Limb (tissue), 2 donors: ENCODE data around the gene RBM18.

ENCODE experiments used
- DNase-seq, 2 donors: peaks; one replicate each; pipeline ENCODE4 v3.0.0-alpha.2; 2016; ENCODE audit errors: extremely low spot score in 2 of 2

RBM18 gene, protein sequence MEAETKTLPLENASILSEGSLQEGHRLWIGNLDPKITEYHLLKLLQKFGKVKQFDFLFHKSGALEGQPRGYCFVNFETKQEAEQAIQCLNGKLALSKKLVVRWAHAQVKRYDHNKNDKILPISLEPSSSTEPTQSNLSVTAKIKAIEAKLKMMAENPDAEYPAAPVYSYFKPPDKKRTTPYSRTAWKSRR

GRCh38 chr9:122264360-122265148 lies at the start of gene RBM18, which contains the start of gene MRRF:
Gene RBM18, minus strand, starts transcription at chr9:122264840. Its CDS starts 3,348 bp downstream, at chr9:122261492.
Gene MRRF, plus strand, starts transcription at chr9:122264882. Its CDS starts 6,010 bp downstream, at chr9:122270892.
- peak; percentile 92 to 96 for DNase-seq

- no peak for DNase-seq
These were observed 49.5 kb upstream of the RBM18 start for GRCh38 chr9:122314165-122314564.

GRCh38 chr9:122309861-122310260 lies 45.2 kb upstream of the RBM18 start:
- no peak for DNase-seq

DNA sequence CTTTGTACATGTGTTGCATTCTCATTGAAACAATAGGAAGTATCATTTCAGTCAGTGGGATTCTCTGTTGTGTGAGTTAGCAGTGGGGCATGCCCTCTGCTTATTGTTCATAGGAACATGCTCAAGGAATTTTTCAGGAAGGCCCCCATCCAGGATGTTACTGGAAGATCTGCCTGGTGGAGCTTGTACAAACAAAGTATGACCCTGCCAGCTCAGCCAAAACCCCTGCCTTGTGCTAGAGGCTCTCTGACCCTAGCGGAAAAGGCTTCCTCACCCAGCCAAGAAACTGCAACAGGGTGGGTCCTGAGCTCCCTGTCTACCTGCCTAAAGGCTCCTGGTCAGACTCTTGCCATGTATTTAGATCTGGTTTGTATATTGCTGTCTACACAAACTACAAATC lies 43.3 kb upstream of the RBM18 start:
- no peak for DNase-seq

DNA sequence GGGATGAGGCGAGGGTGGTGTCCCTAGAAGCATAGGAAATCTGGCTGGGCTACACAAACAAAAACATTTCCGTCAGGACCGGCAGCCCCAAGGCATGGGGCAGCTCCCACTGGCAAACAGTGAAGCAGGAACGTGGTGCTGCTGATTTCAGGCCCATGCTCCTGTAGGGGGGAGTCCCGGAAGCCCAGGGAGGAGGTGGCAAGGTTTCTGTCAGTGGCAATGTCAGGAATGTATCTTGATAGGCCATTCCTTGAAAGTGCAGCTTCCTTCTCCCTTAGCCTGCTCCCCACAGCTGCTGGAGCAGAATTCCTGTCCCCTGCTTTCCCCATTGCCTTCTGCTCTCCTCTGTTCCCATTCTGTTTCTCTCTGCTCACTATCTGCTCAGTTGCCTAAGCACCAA lies 42.4 kb upstream of the RBM18 start:
- no peak for DNase-seq

DNA sequence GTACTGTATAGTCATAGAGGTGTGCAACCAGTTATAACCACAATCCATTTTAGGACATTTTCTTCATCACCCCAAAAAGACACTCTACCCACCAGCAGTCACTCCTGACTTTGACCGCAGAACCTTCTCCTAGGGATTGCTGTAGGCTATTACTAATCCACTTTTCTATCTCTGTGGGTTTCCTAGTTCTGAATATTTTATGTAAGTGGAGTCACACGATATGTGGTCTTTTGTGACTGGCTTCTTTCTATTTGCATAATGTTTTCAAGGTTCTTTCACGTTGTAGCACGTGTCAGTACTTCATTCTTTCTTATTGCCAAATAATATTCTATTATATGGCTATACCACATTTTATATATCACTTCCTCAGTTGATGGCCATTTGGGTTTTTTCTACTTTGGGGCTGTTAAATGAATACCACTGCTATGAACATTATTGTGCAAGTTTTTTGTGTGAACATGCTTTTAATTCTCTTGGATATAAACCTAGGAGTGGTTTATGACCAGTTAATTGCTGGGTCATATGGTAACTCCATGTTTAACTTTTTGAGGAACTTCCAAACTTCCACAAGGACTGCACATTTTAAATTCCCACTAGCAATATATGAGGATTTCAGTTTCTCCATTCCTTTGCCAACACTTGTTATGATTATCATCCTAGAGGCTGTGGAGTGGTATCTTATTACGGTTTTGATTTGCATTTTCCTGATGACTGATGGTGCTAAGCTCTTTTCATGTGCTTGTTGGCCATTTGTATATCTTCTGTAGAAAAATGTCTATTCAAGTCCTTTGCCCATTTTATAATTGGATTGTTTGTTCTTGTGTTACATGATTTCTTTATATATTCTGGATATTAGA lies 37.8 kb upstream of the RBM18 start:
- no peak for DNase-seq

GRCh38 chr9:122297512-122297911 lies 32.9 kb upstream of the RBM18 start:
- no peak for DNase-seq

DNA sequence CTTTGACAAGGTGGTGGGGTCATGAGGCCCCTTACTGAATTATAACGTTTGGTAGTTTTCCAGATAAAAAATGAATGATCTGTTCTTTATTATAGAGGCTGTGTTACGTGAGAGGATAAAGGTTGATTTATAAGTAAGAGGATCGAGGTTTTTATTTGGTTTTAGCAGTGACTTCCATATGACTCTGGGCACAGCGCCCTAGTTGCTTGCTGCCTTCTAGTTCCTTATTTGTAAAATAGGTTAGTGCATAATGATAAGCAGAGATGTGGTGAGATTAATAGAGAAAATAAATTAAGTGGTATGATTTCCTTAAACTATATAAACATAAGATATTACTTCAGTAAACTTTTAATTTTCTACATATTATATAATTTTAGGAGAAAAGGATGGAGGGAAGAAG lies 29.9 kb upstream of the RBM18 start:
- DNase-seq = no peak

- DNase-seq = no peak
These were observed 26.8 kb upstream of the RBM18 start for GRCh38 chr9:122291458-122291857.

DNA sequence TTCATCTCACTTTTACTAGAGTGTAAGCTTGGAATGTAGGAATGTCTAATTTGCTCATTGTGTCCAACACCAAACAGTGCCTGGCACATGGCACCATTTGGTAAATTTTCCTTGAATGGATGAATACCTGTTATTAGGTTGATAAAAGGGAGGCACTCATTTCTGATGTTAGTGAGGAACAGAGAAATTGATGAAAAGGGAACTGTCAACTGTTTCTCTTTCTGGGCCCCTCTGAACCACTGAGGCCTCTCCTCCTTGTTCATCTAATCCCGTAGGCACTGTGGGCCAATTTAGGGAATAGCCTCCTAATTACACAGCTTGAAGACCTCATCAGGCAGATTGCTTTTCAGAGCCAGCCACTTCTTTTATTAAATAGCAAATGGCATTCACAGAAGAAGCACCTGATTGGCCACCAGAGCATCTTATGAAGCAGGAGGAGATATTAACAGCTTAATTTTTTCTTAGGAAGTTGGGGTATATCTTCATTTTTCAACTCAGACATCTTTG lies 22.6 kb upstream of the RBM18 start:
- DNase-seq = no peak

GRCh38 chr9:122286764-122287163 lies 22.1 kb upstream of the RBM18 start:
- DNase-seq = no peak

DNA sequence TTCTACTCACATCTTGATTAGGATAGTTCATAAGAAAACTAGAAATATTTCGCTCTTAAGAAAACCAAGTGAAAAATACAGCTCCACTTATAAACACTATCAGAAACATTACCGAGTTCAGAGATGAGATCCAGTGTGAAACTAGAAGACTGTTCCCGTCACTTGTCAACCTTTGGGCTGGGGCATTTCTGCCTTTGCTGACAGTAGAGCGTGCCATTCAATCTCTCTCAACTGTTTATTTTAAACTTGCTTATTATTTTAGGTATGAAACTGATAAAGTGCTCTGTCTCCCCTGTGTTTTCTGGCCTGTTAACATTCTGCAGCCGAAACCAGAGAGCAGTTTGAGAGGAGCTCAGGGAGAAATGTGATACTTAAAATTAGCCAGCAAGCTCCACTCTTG lies 16.7 kb upstream of the RBM18 start:
- DNase-seq = no peak

DNA sequence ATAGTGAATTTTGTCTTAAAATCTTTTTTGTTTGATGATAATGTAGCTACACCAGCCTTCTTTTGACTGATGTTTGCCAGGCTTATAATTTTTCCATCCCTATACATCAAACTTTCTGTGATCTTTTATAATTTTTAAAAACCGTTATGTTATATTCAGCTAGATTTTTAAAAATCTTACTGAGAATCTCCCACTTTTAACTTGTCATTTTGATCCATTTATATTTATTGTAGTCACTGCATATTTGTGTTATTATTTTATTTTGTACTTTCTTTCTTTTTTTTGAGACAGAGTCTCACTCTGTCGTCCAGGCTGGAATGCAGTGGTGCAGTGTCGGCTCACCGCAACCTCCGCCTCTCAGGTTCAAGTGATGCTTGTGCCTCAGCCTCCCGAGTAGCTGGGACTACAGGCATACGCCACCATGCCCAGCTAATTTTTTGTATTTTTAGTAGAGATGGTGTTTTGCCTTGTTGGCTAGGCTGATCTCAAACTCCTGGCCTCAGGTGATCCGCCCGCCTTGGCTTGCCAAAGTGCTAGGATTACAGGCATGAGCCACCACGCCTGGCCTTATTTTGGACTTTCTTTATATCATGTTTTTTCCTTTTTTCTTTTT lies 12.8 kb upstream of the RBM18 start:
- DNase-seq = no peak

DNA sequence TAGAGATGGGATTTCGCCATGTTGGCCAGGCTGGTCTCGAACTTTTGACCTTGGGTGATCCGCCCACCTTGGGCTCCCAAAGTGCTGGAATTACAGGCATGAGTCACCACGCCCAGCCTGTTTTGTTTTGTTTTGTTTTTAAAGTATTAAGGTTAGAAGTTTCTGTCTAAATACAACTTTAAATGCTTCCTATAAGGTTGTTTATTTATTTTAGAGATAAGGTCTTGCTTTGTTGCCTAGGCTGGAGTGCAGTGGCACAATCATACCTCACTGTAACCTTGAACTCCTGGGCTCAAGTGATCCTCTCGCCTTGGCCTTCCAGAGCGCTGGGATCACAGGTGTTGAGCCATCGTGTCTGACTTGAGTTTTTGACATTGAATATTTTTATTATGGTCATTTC lies 11.5 kb upstream of the RBM18 start:
- DNase-seq = no peak

DNA sequence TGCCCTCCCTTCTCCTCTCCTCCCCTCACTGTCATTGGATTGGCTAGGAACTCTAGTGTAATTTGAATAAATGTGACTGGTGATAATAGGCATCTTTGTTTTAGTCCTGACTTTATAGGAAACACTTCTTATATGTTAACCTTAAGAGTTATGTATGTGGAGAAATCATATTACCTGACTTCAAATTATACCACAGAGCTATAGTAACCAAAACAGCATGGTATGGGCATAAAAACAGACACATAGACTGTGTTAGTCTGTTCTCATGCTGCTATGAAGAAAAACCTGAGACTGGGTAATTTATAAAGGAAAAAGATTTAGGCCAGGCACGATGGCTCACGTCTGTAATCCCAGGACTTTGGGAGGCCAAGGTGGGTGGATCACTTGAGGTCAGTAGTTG lies 9.4 kb upstream of the RBM18 start:
- no peak for DNase-seq

- DNase-seq = no peak
These were observed 3.6 kb upstream of the RBM18 start for GRCh38 chr9:122268041-122268814.

DNA sequence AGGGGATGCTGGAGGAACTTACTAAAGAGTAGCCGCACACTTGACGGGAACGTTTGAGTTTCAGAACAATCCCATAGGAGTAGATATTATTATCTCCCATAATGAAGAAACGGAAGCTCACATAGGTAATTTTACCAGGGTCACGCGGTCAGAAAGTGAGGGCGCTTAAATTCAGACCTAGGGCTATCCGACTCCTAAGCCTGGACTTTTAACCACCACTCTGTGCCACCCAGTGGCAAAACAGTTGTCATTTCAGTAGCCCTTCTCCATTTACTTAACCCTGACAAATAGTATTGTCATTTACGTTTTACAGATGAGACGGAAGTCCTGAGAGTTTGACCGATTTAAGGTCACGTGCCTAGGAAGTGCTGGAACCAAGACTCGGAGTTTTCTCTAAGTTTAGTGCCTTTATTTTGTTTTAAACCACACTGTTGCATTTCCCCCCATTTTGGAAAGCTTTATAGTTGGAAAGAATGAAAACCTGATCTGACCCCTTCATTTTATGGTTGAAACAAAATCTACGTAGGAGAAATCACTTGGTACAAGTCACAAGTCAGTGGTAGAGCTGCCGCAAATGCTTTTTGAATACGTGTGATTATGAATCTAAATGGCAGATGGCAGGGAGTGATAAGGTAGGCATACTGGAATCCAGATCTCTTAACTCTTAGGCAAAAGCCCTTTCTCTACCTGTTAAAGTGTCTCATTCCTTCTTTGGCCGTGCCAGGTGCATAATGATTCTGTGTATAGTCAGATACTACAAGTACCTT lies 692 bp upstream of the RBM18 start:
- DNase-seq = no peak

- no peak for DNase-seq
These were observed 816 bp downstream of the RBM18 start for GRCh38 chr9:122263699-122264349.

- no peak for DNase-seq
These were observed 2.6 kb downstream of the RBM18 start for GRCh38 chr9:122262073-122262472.
